Prostate gland (tissue), 2 donors: ENCODE results near the gene LPP.

Source experiments
- POLR2A ChIP-seq: fragments of 450-650 bp; IDR thresholded peaks from one replicate; pipeline ENCODE4 v1.6.1; 2016; ENCODE audit warnings: antibody characterized with exemption, mild to moderate bottlenecking
- POLR2AphosphoS5 ChIP-seq: sonication (generic); formaldehyde crosslinking; IDR thresholded peaks from one replicate; pipeline ENCODE4 v1.6.1; 2017; ENCODE audit warnings: antibody characterized with exemption
- TF ChIP-seq, protein P1 (sequence below), 4 experiments: fragments of 200-600 bp in 2 of 4; fragments of 450-650 bp in 2 of 4; sonication (generic) in 2 of 4; IDR thresholded peaks; 1 replicate in 3 of 4; 2 replicates in 1 of 4; pipeline ENCODE4 v1.5.1; 2016 to 2019; ENCODE audit warnings: antibody characterized with exemption in 4 of 4, mild to moderate bottlenecking in 2 of 4, moderate library complexity in 2 of 4

DNA sequence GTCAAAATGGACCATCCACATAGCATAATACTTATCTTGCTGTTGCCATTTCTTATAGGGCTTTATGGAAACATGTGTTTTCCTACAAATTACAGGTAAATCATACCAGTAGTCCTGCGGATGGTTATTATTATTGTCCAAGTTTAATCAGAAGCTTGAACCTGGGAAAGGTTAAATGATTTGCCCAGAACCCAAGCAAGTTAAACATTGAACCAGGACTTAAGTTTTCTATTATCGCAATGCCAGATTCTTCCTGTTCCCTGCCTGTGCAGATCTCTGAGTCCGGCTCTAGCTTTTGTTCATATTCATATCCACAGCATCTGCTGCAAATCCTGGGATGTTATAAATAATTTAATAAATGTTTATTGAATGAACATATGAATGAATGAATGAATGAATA is 12.5 kb downstream of the LPP start:
- TF ChIP-seq POLR2A, result no peak
- TF ChIP-seq, protein P1, sequence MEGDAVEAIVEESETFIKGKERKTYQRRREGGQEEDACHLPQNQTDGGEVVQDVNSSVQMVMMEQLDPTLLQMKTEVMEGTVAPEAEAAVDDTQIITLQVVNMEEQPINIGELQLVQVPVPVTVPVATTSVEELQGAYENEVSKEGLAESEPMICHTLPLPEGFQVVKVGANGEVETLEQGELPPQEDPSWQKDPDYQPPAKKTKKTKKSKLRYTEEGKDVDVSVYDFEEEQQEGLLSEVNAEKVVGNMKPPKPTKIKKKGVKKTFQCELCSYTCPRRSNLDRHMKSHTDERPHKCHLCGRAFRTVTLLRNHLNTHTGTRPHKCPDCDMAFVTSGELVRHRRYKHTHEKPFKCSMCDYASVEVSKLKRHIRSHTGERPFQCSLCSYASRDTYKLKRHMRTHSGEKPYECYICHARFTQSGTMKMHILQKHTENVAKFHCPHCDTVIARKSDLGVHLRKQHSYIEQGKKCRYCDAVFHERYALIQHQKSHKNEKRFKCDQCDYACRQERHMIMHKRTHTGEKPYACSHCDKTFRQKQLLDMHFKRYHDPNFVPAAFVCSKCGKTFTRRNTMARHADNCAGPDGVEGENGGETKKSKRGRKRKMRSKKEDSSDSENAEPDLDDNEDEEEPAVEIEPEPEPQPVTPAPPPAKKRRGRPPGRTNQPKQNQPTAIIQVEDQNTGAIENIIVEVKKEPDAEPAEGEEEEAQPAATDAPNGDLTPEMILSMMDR (IDR thresholded peaks at IDR 0.05), result no peak
- no peak for TF ChIP-seq POLR2AphosphoS5
